ENCODE measurements around the gene TTLL8.

GRCh38 chr22:50061141-50061823 is 3.2 kb upstream of the TTLL8 start:
- TF ChIP-seq CTCF (IDR thresholded peaks at IDR 0.05; ENCODE audit: low read length) (no peak), EZH2 (IDR thresholded peaks at IDR 0.05; ENCODE audit: borderline replicate concordance, low read length) (no peak)

All from OCI-LY1 (cell line).